OCI-M2 (cell line): ENCODE data around the gene IKZF3.
"Not testable (repeated sequence)": the region's sequence is repeated elsewhere in the genome, so short reads cannot be mapped to it uniquely, and the experiment has no call there.

Source experiments
- DNase-seq: peaks from one replicate; lab custom pipeline; 2025; ENCODE audit not compliant: unreplicated experiment; lab: John Stamatoyannopoulos, UW

Gene IKZF3

DNA sequence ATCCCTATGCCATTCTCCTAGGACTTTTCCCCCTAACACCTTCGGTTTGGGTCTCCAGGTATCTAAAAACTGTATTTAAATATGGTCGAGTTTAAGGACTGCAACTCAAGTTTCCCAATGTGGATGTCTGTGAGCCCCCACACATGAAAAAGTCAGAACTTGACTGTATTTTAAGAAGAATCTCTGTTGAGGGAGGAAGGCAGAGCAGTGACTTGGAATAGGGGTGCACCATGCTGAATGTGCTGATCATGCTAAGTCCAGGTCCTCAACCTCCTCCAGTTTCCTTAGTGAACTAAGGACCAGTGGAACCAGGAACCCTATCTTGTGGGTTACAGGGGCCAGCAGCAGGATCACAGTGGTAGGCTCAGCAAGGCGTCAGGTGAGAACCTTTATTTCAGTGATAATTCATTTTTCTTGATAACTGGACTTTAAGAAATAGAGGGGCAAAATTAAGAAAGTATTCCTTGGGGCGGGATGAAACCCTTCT is 106.9 kb downstream of the IKZF3 start:
- no peak for DNase-seq

DNA sequence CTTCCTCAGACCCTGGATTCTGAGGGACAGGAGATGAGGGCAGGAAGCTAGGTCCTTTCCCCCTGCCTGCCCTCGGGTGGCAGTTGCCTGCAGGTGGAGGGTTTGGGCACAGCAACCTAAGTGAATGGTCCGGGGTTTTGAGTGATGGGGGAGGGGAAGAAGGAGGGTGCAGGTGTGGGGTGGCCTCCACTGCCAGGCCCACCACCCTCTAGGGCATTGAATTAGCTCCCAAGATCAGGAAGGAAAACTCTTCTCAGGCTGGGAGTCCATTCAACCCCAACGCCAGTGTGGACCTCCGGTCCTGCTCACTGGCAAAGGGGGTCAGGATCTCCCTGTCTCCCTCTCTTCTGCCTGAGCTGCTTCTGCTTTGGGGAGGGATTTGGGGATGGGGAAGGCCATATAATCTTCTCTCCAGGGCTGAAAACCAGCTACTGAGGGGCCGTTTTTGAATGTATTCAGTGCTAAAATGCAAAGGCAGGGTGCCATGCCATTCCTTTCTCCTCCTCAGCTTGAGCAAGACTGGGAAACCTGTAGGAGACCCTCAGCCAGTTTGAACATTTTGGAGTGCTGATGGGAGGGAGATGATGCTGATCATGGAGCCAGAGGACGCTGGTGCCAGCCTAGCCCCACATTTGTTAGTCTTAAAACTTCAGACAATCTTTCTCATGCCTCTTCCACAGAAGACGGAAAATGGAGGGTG is 107.6 kb downstream of the IKZF3 start:
- DNase-seq: no peak

DNA sequence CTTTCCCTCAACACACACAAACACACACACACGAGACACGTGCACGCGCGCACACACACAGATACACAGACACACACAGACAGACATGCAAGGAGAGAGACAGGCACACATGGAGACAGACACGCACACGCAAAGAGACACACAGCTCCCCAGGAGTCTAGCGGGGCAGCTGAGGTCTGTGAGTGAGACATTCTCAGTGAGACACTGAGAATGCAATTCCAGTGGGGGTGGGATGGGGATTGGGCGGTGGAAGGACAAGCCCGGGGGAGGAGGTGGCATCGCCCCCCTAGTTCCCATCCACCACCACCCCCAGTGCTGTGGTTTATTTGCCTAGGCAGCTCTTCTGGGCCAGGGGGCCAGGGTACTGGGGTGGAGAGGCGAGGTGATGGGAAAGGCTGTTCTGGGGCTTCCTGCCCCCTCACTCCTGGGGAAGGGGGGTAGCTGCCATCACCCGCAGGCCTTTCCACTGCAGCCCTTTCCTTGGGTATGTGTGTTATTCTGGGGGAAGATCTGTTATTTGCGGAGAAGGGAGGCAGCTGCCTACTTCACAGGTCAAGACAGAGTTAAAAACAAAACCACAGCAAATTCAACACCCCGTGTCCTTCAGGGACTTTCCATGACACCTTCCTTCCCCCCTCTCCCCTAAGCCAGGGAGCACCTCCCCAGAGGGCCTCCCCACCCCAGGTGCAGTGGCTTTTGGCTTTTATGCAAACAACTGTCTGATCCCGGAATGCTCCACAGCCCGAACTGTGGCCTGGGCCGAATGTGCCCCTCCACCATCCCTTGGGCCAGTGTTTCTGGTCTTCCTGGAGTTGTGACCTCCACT is 108.3 kb downstream of the IKZF3 start:
- DNase-seq: no peak

DNA sequence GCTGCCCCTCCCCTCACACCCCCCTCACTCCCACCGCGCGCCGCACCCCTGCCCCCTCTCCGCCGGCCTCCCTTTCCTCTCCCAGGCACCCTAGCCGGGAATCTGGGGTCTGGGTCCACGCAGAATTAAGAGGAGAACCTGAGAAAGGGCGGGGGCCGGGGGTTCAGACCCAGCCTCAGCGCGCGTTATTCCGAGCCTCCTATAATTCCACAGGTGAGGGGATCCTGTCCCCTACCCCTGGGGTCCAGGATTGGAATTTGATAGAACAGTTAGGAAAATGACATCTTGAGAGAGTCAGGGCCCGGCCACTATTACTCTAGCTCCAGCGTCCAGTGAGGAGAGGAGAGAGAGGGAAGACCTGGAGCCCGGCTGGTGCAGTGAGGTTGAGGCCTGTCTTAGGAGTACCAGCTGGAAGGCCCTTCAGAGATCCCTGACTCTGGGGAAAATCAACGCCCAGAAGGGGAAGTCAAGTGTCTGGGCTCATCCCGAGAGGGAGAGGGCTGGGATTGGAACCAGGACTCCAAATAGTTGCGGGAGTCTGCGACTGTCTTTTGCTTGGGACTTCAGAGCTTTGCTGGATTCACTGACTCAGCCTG is 109.1 kb downstream of the IKZF3 start:
- DNase-seq: no peak

- DNase-seq: no peak
These were observed 109.8 kb downstream of the IKZF3 start for GRCh38 chr17:39754161-39754957.

DNA sequence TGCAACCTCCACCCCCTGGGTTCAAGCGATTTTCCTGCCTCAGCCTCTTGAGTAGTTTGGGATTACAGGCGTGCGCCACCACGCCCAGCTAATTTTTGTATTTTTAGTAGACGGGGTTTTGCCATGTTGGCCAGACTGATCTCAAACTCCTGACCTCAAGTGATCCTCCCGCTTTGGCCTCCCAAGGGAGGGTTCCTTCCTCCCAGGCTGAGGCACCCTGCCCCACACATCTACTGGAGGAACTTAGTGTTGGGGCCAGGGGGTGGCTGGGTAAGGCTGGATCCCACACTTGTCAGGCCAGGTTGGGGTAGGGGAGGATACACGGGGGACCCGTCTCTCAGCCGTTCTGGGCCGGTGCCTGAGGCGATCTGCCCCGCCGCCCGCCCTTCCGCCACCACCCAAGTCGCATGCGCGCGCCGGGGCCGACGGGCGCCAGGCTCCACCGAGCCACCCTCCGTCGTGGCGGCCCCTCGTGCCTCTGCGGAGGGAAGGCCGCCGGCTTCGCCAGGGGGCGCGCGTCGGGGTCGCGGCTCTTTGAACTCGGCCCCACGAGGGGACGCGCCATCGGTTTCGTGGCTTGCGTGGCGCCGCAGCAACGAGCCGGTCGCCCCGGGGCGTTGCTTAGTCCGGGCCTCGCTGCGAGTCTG is 110.5 kb downstream of the IKZF3 start:
- DNase-seq: no peak

- no peak for DNase-seq
These were observed 111.8 kb downstream of the IKZF3 start for GRCh38 chr17:39752241-39752881.

- DNase-seq: no peak
These were observed 112.5 kb downstream of the IKZF3 start for GRCh38 chr17:39751637-39752036.

GRCh38 chr17:39751016-39751543 is 113.0 kb downstream of the IKZF3 start:
- DNase-seq: no peak

DNA sequence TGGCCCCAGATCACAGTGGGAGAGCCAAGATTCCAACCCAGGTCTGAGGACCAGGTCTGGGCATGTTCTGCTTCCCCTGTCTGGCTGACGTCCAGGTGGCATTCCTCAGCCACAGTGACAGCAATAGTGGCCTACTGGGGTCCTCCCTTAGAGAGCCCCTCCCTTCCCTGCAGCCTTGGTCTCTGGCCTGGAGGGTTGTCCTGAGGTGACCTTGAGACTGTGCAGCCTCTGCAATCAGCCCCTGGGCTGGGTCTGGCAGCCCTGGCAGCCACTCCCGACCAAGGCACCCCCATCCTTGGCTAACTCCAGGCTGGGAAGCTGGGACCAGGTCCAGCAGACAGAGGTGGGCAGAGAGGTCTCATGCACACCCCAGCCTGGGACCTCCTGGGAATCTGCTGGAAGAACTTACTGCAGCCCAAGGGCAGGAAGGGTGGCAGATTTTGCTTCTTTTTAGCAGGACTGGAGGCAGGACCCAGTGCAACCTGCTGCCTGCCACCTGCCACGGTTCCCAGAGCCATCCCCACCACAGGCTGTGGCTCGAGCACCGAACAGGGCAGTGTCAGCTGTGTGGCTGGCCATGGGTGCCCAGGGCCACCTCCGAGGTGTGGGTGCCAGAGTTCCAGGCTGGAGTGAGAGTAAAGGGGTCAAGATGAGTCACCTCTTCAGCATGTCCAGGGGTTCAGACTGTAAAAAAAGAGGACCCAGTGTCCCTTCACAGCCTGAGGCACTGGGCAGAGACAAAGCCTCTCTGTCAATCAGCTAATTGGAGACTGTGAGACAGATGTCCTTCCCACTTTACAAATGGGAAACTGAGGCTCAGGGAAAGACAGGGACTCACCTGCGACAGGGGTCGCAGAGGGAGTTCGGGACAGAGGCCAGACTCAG is 113.7 kb downstream of the IKZF3 start:
- DNase-seq: no peak

GRCh38 chr17:39748444-39749034 is 115.6 kb downstream of the IKZF3 start:
- not testable (repeated sequence) for DNase-seq

DNA sequence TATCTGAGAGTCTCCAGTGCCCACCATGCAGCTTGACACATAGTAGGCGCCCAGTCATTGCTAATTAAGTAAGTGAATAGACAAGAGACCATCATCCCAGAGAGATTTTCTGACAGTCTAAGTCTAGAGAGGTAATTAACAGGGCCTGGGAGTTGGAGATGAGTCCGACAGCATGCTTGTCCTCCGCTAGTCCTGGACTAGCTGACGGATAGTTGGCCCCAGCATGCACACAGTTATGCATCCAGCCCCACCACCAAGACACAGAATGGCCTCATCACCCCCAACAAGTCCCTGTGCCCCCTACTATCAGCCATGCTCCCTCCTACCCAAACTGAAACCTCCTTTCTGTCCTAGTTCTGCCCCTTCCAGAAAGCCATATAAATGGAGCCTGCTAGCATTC is 116.4 kb downstream of the IKZF3 start:
- no peak for DNase-seq

DNA sequence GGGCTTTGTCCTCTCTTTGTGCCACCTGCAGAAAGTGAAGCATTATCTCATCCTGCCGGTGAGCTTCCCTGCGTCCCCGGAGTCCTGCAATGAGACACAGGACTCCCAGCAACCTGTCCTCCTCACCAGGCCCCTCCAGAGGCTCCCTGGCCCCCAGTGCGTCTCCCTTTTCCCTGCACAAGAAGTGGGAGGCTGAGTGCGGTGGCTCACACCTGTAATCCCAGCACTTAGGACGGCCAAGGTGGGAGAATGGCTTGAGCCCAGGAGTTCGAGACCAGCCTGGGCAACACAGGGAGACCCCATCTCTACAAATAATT is 118.0 kb downstream of the IKZF3 start:
- DNase-seq: no peak

DNA sequence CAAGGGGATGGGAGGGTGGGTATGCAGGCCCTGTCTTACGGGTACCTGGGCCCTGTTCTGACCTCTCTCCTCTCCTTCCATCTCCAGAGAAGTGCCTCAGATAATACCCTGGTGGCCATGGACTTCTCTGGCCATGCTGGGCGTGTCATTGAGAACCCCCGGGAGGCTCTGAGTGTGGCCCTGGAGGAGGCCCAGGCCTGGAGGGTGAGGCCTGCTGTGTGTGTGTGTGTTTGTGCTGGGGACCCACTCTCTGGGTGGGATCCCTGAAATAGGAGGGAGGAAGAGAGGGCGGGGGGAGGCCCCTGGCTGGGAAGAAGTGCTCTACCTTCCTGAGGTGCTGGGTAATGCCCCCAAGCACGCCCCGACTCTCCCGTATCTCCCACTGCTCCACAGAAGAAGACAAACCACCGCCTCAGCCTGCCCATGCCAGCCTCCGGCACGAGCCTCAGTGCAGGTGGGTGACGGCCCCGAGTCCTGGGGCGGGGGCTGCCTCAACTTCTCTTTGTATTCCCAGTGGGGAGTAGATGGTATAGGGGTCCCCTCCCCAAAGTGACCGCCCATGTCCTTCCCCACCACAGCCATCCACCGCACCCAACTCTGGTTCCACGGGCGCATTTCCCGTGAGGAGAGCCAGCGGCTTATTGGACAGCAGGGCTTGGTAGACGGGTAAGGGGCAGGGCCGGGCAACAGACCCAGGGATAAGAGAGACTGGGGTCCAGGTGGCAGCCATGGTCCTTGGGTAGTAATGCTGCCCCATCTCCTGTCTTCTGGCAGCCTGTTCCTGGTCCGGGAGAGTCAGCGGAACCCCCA is 118.6 kb downstream of the IKZF3 start:
- DNase-seq: no peak

- DNase-seq: no peak
These were observed 119.3 kb downstream of the IKZF3 start for GRCh38 chr17:39744836-39745215.

DNA sequence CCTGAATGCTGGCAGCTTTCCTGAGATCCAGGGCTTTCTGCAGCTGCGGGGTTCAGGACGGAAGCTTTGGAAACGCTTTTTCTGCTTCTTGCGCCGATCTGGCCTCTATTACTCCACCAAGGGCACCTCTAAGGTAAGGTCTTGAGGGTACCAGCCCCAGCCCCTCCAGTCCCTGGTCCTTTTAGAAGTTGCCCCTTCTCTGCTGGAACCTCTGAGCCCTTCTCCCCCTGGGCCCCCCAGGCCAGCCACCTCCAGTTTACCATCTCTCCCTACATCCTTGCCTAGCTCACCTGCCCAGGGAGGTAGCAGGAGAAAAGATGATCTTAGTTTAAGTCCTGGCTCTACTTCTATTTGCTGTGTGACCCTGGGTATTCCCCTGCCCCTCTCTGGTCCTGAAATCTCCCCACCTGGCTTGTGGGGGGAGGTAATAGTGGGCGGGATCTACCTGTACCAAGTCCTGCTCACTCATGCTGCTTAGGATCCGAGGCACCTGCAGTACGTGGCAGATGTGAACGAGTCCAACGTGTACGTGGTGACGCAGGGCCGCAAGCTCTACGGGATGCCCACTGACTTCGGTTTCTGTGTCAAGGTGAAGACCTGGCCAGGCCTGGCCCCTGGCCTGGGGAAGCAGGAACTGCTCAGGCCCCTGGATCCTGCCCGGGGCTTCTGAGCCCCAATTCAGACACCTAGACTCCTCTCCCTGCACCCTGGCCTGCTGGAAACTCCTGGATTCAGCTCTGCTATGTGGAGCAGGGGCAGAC is 119.9 kb downstream of the IKZF3 start:
- DNase-seq: no peak

DNA sequence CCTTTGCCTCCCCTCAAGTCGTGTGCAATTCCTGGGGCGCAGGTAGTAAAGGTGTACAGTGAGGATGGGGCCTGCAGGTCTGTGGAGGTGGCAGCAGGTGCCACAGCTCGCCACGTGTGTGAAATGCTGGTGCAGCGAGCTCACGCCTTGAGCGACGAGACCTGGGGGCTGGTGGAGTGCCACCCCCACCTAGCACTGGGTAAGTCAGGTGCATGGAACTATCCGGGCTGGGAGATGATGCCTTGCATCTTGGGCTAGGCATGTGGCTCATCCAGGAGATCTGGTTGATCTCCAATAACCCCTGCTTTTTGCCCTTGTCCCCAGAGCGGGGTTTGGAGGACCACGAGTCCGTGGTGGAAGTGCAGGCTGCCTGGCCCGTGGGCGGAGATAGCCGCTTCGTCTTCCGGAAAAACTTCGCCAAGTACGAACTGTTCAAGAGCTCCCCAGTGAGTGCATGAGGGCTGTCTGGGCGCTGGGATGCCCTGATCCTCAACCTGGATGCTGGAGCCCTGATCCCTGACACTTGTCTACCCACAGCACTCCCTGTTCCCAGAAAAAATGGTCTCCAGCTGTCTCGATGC is 121.2 kb downstream of the IKZF3 start:
- DNase-seq: no peak
